DMS79 (cell line): ENCODE measurements around the gene ORMDL2.

Source experiments
- DNase-seq: peaks from one replicate; lab custom pipeline; 2025; lab: John Stamatoyannopoulos, UW

The ORMDL2 gene

GRCh38 chr12:55817345-55818139, at the start of gene ORMDL2, which contains the start of gene SARNP:
ORMDL2 (plus strand) TSS chr12:55818041; CDS start chr12:55819000, 959 bp downstream.
SARNP (minus strand) TSS chr12:55817724; CDS start chr12:55817701, 23 bp downstream.
- peak; percentile 98 for DNase-seq

- no peak for DNase-seq
Measured at GRCh38 chr12:55771736-55772135, 46.1 kb upstream of the ORMDL2 start.

- DNase-seq = no peak
Measured at GRCh38 chr12:55777856-55778255, 40.0 kb upstream of the ORMDL2 start.

- DNase-seq = no peak
Measured at GRCh38 chr12:55780685-55781084, 37.2 kb upstream of the ORMDL2 start.

GRCh38 chr12:55788546-55788945, 29.3 kb upstream of the ORMDL2 start:
- DNase-seq = no peak

GRCh38 chr12:55789171-55789570, 28.7 kb upstream of the ORMDL2 start:
- DNase-seq = no peak

GRCh38 chr12:55789893-55790292, 27.9 kb upstream of the ORMDL2 start:
- DNase-seq = no peak

GRCh38 chr12:55795950-55796349, 21.9 kb upstream of the ORMDL2 start:
- no peak for DNase-seq

- no peak for DNase-seq
Measured at GRCh38 chr12:55797068-55797467, 20.8 kb upstream of the ORMDL2 start.

GRCh38 chr12:55797550-55797949, 20.3 kb upstream of the ORMDL2 start:
- DNase-seq = no peak

GRCh38 chr12:55806982-55807381, 10.9 kb upstream of the ORMDL2 start:
- no peak for DNase-seq

- no peak for DNase-seq
Measured at GRCh38 chr12:55809274-55809673, 8.6 kb upstream of the ORMDL2 start.

GRCh38 chr12:55812088-55812487, 5.8 kb upstream of the ORMDL2 start:
- no peak for DNase-seq

- no peak for DNase-seq
Measured at GRCh38 chr12:55814257-55814656, 3.6 kb upstream of the ORMDL2 start.

- no peak for DNase-seq
Measured at GRCh38 chr12:55815473-55815872, 2.4 kb upstream of the ORMDL2 start.

GRCh38 chr12:55816881-55817344, 928 bp upstream of the ORMDL2 start:
- no peak for DNase-seq

GRCh38 chr12:55818140-55818728, 393 bp downstream of the ORMDL2 start:
- DNase-seq = no peak

- DNase-seq = no peak
Measured at GRCh38 chr12:55818886-55819285, 1.0 kb downstream of the ORMDL2 start.

- DNase-seq = no peak
Measured at GRCh38 chr12:55820679-55821078, 2.8 kb downstream of the ORMDL2 start.

- no peak for DNase-seq
Measured at GRCh38 chr12:55822228-55822627, 4.4 kb downstream of the ORMDL2 start.

GRCh38 chr12:55823419-55823818, 5.6 kb downstream of the ORMDL2 start:
- no peak for DNase-seq

GRCh38 chr12:55824726-55825125, 6.9 kb downstream of the ORMDL2 start:
- DNase-seq = no peak

- no peak for DNase-seq
Measured at GRCh38 chr12:55827806-55828205, 10.0 kb downstream of the ORMDL2 start.
